GM20431 (cell line): ENCODE results near the gene CCDC192.
"Not testable (repeated sequence)": the region's sequence is repeated elsewhere in the genome, so short reads cannot be mapped to it uniquely, and the experiment has no call there.

ENCODE experiments used
- in situ Hi-C: fragments of 300-500 bp; cut with MseI, MboI; formaldehyde crosslinking; loops from one replicate; pipeline ENCODE4 v1.15.0; 2020; ENCODE audit warnings: low sequenced_read_pairs; ENCODE audit not compliant: unreplicated experiment

Gene CCDC192

DNA sequence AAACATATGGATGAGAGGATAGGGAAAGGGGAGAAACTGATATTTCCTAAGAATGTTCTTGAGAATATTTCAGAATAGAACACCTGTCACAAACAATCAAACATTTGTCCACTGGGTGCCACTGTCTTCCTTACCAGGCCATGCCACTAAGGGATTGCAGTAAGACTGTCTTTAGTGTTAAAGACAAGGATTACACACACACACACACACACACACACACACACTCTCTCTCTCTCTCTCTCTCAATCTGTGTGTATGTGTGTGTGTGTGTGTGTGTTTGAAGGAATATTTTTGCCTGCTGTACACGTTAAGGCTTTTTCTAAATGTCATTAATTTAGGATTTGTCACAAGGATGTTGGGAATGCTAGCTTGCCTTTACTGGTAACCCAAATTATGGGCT is 54.4 kb downstream of the CCDC192 start:
- in situ Hi-C loops, result no loop called here

DNA sequence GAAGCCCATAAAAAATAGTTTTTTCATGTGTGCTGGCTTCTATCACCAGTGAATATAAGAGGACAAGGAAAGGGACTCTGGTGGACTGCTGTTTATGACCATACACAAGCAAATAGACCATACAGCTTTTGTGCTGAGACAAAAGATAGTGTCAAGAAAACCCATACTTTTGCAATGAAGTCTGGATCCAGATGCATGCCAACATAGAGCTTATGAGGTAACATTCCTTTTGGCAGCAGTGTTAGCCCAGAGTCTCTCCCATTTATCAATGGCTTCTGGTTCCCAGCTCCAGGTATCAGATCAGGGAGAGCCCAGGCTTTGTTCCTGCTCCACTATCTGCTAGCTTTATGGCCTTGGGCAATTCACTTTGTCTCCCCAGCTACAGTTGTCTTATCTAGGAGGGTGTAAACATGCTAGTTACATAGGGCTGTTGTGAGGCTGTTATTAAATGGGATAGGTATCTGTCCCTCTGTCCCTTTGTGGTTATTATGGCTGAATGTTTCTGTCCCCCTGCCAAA is 55.6 kb downstream of the CCDC192 start:
- in situ Hi-C loops, result no loop called here

DNA sequence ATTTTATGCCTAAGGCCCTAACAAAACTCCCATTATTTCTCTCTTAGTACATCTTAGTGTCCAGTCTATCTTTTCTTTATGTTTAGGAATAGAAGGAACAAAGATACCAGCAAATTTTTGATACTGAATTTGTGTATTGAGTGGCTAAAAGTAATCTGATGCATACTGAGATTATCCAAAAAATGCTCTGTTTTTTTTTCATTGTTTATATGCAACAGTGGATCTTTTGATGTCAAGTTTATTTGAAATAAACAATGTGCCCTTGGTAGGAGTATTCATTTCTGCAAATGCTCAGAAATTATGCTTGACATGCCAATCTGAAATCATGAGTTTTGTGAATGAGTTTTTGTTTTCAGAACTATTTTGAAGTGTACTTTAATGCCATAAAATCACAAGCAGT is 58.7 kb downstream of the CCDC192 start:
- in situ Hi-C loops, result no loop called here

DNA sequence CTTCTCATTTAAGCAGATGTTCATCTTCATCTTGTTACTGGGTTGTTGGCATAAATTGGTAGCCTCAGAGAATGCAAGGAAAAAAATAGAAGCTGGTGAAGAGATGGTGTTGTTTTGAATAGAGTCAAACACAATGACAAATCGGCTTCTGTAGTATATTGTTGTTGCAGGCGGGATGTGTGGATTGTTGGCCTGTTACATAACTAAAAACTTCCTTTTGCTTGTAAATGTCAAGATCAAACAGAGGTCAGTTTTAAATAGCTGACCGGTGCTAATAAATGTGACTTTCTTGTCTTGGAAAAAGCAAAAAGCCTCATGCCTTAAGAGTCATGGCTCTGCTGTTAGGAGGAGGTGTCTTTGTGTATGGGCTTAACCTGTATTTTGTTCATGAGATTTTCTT is 59.2 kb downstream of the CCDC192 start:
- in situ Hi-C loops, result no loop called here

DNA sequence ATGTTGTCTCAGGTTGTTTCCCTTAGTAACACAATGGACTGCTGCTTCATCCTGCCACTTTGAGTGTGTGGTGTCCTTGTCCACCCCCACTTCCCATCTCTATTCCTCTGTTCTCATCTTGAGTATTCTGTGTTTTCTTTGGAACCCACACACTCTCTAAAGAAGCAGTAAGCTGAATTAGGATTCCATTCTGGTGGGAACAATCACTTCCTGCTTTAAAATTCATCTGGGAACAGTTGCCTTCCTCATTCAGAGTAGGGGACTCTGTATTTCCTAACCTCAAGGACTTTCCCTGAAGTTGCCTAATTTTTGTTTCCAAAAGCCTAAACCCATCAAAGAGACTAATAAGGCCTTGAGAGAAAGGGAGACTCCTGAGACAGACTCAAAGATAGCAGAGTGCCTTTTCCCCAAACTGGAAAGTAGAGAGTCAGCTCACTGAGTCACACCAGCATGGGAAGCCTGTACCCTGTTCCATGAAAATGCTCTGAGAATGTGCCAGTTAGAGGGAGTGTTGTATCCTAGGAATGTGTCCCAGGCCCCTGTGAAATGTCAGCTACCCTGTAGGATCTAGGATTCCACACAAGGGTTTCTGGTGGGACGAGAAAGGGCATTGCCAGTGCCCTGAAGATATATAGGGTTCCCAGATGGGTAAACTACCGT is 63.6 kb downstream of the CCDC192 start:
- in situ Hi-C loops, result no loop called here

DNA sequence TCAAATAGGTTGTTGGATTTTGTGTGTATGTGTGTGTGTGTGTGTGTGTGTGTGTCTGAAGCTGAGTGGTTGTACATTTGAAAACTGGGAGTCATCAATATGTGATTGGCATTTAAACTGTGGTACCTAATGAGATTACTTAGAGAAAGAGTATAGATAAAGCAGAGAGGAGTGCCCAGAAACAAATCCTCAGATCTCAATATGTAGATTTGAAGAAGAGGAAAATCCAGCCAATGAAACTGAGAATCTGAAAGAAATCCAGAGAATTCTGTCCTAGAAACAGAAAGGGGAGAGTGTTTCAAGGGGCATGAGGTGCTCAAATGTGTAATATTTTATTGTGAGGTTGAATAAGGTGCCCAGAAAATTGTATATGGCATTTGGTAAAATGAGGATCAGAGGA is 66.2 kb downstream of the CCDC192 start:
- in situ Hi-C loops, result no loop called here

DNA sequence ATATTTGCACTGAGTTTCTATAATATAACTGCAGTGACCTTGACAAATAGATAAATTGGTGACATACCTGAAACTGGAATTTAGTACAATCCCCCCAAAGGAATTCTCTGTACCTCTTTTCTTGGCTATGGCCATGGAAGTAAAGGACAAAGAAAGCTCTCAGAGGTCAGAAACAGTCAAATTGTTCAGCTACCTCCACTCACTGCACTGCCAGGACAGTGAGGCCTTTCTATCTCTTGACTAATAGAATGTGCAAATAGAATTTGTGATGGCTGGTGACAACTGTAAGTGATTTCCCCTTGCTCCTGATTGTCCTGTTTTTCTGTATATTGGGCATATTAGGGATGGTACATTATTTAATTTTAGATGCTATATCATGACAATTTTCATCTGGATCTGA is 67.1 kb downstream of the CCDC192 start:
- in situ Hi-C loops, result no loop called here

DNA sequence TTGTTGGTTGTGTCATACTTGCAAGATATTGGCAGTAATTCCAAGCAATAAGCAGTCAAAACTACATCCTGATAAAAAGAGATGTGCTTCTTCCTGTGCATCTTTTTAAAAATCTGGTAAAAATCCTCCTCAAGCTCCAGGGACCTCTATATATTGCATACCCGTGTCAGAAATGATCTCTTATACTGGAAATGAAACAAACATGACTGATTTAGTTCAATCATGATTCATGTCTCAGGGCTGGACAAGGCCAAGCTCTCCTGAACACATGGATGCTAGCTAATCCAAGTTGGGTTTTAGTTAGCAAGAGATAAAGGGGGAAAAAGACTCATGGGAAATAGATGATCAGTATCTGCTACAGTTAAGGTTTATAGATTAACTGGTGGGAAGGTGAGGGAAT is 69.3 kb downstream of the CCDC192 start:
- in situ Hi-C loops, result no loop called here

DNA sequence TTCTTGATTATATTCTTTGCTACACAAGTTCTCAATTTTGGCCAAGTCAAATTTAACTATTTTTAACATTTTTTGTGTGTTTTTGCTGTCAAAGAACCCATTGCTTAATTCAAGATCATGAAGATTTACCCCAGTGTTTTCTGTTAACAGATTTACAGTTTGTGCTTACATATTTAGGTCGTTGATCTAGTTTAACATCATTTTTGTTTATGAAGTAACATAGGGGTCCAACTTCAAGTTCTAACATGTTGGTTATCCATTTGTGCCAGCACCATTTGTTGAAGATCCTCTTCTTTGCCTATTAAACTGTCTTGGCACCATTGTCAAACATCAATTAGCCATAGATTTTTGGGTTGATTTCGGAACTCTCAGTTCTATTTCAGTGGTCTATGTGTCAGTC is 71.0 kb downstream of the CCDC192 start:
- in situ Hi-C loops, result no loop called here

DNA sequence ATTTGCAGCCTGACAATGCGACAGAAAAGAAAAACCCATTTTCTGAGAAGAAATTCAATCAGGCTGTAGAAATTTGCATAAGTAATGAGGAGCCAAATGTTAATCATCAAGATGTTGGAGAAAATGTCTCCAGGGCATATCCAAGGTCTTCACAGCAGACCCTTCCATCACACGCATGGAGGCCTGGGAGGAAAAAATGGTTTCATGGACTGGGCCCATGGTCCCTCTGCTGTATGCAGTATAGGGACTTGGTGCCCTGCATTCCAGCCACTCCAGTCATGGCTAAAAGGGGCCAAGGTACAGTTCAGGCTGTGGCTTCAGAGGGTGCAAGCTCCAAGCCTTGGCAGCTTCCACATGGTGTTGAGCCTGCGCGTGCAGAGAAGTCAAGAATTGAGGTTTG is 73.3 kb downstream of the CCDC192 start:
- in situ Hi-C loops, result no loop called here

DNA sequence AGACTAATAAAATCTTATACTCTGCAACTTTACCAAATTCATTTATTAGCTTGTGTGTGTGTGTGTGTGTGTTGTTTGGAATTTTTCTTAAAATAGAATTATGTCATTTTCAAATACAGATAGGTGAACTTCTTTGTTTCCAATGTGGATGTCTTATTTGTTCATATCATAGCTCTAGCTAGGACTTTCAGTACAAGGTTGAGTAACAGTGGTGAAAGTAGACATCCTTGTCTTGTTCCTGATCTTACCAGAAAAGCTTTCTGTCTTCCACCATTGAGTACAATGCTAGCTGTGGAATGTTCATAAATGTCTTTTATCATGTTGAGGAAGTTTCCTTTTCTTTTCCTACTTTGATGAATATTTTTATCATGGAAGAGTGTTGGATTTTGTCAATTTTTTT is 74.8 kb downstream of the CCDC192 start:
- in situ Hi-C loops, result no loop called here

DNA sequence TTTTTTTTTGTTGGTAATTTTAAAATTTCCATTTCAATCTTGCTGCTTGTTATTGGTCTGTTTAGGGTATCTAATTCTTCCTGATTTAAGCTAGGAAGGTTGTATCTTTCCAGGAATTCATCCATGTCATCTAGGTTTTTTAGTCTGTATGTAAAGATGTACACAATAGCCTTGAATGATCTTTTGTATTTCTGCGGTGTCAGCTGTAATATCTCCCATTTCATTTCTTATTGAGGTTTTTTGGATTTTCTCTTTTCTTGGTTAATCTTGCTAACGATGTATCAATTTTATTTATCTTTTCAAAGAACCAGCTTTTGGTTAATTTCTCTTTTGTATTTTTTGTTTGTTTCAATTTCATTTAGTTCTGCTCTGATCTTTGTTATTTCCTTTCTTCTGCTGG is 79.3 kb downstream of the CCDC192 start:
- in situ Hi-C loops, result not testable (repeated sequence)

DNA sequence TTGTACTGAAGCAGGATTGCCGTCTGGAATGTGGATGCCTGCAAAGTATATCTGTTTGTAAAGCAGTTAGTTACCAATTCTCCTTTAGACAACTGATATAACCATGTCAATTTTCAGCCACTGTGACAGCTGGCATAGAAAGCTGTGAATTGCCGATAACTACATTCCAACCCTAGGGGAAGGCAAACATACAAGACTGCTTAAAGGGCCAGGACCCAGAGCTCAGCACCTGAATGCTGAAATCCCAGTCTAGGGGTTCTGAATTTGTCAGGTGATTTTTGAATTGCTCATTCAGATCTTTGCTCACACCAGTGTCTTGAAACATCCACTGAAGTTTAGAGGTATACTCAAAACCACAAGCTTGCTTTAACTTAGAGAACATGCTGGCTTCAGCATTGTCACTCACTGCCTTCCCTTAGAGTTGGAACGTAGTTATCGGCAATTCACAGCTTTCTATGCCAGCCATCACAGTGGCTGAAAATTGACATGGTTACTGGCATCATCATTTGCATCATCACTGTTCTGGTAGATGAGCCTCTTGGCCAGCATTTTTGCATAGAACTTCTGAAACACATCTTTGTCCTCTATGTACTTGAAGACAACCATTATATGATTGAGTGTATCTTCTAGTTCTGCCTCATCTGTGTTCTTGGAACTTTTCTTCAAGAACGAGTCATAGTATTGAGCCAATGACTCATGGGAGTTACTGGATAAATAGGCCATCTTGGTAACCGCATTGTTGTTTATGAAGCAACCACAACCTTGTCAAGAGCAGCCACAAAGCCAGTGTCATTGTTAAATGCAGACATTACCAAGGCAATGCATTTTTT is 82.1 kb downstream of the CCDC192 start:
- in situ Hi-C loops, result no loop called here

DNA sequence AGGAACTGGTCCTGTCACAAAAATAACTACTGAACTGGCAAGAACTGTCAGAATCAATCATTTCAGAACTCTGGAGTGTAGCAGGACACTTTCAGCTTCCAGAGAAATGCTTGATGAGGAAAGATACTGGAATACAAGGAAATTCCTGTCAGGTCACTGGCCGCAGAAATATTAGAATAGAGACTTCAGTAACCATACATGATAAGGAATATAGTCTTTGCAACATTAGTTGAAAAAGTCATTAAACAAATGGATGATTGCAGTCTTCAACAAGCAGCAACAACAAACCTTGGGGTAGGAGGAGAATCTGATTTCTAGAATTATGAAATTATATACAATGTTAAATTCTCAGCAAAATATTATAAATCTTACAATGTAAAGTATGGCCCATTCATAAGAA is 88.2 kb downstream of the CCDC192 start:
- in situ Hi-C loops, result no loop called here

DNA sequence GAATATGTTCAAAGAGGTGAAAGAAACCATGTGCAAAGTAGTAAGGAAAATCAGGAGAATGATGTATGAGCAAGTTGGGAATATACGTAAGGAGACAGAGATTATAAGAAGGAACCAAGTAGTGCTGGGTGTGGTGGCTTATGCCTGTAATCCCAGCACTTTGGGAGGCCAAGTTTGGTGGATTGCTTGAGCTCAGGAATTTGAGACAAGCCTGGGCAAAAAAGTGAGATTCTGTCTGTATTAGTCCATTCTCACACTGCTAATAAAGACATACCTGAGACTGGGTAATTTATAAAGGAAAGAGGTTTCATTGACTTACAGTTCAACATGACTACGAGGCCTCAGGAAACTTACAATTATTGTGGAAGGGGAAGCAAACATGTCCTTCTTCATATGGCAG is 88.7 kb downstream of the CCDC192 start:
- in situ Hi-C loops, result not testable (repeated sequence)

DNA sequence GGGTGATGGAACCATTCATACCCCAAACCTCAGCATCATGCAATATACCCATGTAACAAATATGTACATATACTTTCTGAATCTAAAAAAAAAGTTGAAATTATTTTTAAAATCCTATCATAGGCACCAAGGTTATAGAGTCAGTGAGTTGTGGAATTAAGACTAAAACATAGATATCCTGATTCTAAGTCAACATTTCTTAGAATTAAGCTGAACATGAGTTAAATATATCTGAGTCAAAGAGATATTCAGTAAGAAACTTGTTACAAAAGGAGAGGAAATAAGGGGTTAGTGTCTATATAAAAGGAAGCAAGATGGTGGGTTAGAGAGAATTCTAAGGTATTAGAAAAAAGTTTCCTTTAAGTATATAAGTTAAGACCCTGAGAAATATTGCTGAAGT is 89.9 kb downstream of the CCDC192 start:
- in situ Hi-C loops, result no loop called here

DNA sequence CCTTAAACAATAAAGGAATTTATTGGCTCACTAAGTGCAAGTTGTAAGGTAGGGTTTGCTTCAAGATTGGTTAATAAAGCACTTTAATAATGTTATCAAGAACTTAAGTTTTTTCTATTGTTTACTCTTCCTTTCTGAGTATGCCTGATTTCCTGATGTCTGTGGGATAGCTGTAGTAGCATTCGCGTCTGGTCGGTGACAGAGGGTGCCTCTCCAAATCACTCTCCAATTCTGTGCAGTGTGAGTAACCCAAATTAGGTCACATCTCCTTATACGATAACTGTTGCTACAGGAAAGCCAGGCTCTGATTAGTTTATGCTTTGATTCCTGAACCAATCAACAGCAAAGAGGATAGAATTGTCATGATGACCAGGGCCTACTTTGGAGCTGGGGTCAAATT is 90.7 kb downstream of the CCDC192 start:
- in situ Hi-C loops, result no loop called here

DNA sequence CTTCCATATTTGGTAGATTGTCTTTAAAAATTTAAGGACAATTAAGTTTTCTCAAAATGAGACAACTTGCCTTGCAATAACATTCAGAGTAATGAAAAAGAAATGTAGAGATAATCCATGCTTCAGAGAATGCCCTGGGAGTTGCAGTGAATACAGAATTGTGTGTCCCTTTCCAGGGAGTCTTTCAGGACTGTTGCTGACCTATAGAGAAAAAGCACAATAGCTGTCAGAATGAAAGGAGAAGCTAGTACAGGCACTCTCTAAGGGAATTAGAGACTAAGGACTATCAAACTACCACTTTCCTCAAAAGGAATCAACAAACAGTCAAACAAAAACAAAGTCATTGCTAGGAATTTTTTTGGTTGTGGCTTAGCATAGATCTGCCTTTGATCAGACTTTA is 93.0 kb downstream of the CCDC192 start:
- in situ Hi-C loops, result no loop called here

DNA sequence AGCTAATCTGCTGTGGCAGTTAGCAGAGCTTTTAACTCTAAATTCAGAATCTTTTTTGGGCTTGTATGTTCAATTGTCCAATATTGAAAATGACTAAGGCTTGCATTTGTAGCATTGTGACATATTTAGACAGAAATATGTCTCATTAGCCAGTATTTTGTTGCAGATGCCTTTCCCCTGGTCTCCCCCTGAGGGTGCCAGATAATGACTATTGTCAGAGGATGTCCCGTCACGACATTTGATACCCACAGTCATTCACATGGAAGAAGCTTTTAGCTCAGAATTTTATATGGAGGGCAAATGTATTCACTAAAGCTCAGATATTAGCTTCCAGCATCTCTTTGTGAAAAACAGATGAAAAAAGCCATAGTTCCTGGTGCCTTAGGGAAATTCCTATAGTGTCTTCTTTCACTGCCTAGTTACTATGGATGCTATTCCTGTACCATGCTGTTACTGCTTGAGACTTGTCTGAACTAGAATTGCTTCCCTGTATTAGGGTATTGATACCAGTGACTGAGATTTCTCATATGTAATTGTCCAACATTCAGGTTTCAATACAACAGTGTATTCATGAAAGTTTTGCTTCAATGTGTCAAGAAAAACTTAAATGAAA is 96.2 kb downstream of the CCDC192 start:
- in situ Hi-C loops, result no loop called here

DNA sequence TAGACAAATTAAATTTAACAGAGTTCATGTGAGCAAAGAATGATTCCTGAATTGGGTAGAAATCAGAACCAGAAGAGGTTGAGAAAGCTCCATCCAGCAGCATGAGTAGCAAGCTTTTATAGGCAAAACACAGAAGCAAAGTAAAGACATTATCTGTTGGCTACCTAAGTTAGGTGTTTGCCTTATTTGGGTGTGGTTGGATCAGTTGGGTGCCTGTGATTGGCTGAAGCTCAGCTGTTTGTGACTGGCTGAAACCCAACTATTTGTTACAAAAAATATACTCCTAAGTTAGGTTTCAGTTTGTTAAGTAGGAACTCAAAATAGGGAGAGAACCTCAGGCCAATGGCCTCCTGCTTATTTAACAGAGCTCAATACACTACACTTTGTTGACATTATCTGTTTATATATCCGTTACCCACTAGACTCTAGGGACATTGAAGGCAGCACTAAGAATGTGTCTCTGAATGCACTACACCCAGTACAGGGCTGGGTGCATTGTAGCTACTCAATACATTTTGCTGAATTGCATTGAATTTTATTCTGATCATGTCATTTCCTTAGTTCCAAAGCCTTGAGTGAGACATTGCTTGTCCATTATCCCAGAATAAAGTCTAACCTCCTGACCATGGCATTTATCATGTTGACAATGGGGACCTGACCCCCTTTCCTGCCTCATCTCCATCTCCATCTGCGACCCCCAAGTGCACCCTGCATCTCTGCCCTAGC is 98.7 kb downstream of the CCDC192 start:
- in situ Hi-C loops, result no loop called here

DNA sequence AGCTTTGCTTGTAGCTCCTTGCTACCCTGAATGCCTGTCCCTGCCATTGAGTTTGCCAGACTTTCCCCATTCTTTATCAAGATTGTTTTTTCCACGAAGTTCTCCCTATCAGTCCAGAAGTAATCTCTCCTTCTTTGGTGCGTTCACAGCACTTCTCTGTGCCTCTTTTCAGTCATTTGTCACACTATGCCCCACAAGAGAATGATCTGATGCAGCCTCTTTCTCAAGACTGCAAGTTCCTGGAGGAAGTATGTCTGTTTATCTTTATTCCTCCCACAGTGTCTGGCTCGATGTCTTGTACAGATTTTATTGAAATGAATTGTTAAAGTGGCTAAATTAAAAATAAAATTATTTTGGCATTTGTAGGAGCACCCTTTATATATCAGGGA is 99.3 kb downstream of the CCDC192 start:
- in situ Hi-C loops, result no loop called here
